ENCODE data around the gene RB1.

DNA sequence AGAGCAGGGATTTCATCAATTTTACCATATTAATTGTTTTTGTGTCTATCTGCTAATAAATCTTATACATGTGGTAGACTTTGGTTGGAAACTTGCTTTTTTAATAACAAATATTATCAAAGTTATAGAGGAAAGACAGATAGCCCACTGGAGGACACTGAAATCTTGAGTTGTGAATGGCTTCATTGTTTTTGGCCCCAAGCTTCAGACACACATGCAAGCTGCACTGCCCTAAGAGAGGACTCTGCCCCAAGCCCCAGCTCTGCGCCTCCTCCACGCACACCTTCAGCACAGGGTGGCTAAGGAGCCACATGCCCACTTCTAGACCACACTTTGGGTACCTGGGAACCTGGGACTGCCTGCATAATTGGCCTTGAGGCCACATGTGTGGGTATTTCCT lies 194.1 kb downstream of the RB1 start:
- TF ChIP-seq FOSL2 (IDR thresholded peaks at IDR 0.05) (no peak), FOSL2 (CRISPR knock-in tag; IDR thresholded peaks at IDR 0.05) (no peak), CEBPB (IDR thresholded peaks at IDR 0.05) (no peak), GATA3 (IDR thresholded peaks at IDR 0.05; ENCODE audit: borderline replicate concordance) (no peak), ZFP36 (IDR thresholded peaks at IDR 0.05; ENCODE audit: borderline replicate concordance, partially characterized antibody) (no peak)
- TF ChIP-seq, protein P1, sequence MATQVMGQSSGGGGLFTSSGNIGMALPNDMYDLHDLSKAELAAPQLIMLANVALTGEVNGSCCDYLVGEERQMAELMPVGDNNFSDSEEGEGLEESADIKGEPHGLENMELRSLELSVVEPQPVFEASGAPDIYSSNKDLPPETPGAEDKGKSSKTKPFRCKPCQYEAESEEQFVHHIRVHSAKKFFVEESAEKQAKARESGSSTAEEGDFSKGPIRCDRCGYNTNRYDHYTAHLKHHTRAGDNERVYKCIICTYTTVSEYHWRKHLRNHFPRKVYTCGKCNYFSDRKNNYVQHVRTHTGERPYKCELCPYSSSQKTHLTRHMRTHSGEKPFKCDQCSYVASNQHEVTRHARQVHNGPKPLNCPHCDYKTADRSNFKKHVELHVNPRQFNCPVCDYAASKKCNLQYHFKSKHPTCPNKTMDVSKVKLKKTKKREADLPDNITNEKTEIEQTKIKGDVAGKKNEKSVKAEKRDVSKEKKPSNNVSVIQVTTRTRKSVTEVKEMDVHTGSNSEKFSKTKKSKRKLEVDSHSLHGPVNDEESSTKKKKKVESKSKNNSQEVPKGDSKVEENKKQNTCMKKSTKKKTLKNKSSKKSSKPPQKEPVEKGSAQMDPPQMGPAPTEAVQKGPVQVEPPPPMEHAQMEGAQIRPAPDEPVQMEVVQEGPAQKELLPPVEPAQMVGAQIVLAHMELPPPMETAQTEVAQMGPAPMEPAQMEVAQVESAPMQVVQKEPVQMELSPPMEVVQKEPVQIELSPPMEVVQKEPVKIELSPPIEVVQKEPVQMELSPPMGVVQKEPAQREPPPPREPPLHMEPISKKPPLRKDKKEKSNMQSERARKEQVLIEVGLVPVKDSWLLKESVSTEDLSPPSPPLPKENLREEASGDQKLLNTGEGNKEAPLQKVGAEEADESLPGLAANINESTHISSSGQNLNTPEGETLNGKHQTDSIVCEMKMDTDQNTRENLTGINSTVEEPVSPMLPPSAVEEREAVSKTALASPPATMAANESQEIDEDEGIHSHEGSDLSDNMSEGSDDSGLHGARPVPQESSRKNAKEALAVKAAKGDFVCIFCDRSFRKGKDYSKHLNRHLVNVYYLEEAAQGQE (IDR thresholded peaks at IDR 0.05) = no peak
- TF ChIP-seq, protein P2, sequence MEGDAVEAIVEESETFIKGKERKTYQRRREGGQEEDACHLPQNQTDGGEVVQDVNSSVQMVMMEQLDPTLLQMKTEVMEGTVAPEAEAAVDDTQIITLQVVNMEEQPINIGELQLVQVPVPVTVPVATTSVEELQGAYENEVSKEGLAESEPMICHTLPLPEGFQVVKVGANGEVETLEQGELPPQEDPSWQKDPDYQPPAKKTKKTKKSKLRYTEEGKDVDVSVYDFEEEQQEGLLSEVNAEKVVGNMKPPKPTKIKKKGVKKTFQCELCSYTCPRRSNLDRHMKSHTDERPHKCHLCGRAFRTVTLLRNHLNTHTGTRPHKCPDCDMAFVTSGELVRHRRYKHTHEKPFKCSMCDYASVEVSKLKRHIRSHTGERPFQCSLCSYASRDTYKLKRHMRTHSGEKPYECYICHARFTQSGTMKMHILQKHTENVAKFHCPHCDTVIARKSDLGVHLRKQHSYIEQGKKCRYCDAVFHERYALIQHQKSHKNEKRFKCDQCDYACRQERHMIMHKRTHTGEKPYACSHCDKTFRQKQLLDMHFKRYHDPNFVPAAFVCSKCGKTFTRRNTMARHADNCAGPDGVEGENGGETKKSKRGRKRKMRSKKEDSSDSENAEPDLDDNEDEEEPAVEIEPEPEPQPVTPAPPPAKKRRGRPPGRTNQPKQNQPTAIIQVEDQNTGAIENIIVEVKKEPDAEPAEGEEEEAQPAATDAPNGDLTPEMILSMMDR (IDR thresholded peaks at IDR 0.05) = no peak

Data from A549 (cell line).